ENCODE data around the gene CPLX4. TPM values are rescaled to one million over a fixed set of nuclear protein-coding genes. Genes with fewer than 3 reads are reported as not detected.

The CPLX4 gene
- total RNA-seq, 4 donors from 2014 or later: not detected

GRCh38 chr18:59358414-59358711 lies 39.9 kb upstream of the CPLX4 start:
- no peaks in the 10 kb centered on the region for H3K9me3 ChIP-seq
- WGBS, 2 donors: 0 to 2% methylated on average over 8 of the region's 8 CpGs
- peak overlapping the region; percentile 78 to 96 (median 89) for H3K27ac ChIP-seq
- peaks cover 4 to 15% of the 10 kb centered on the region in 2 donors for H3K36me3 ChIP-seq
- intact Hi-C loops (cut with DNase I): no loop called here
- no peaks in the 10 kb centered on the region for H3K27me3 ChIP-seq
- H3K4me3 ChIP-seq (replicated peaks in 1 of 3): peak overlapping the region; percentile 75 to 97 (median 88)
- TF ChIP-seq POLR2A (IDR thresholded peaks at IDR 0.05) (no peak), CTCF (IDR thresholded peaks at IDR 0.05) (no peak)
- H3K4me1 ChIP-seq: peaks cover 10 to 17% of the 10 kb centered on the region in 2 donors
- DNase-seq: peak; percentile 53 to 58

- Histone ChIP-seq H3K36me3 (peaks cover 4 to 20% of the 10 kb centered on the region in 2 donors), H3K4me3 (replicated peaks in 1 of 3) (peak overlapping the region in 2 of 3 donors; percentile 88 to 97), H3K4me1 (peaks cover 10 to 17% of the 10 kb centered on the region in 2 donors), H3K27ac (peak overlapping the region; percentile 78 to 96 (median 89)), H3K27me3 (no peaks in the 10 kb centered on the region), H3K9me3 (no peaks in the 10 kb centered on the region)
- WGBS, 2 donors: 10 to 13% methylated on average over 4 of the region's 4 CpGs
- TF ChIP-seq POLR2A (IDR thresholded peaks at IDR 0.05): no peak
- no peak for TF ChIP-seq CTCF (IDR thresholded peaks at IDR 0.05)
- intact Hi-C loops (cut with DNase I): no loop called here
- DNase-seq: no peak
Measured at GRCh38 chr18:59357928-59358327, 39.5 kb upstream of the CPLX4 start.

- no peaks in the 10 kb centered on the region for H3K9me3 ChIP-seq
- TF ChIP-seq CTCF (IDR thresholded peaks at IDR 0.05) (no peak), POLR2A (IDR thresholded peaks at IDR 0.05) (no peak)
- peaks cover 22 to 47% of the 10 kb centered on the region in 2 donors for H3K36me3 ChIP-seq
- no peak overlapping the region for H3K4me3 ChIP-seq (replicated peaks in 1 of 3)
- DNase-seq: no peak
- WGBS, 2 donors: 91 to 94% methylated on average over 2 of the region's 2 CpGs
- intact Hi-C loops (cut with DNase I): no loop called here
- no peak overlapping the region for H3K27ac ChIP-seq
- no peaks in the 10 kb centered on the region for H3K27me3 ChIP-seq
- H3K4me1 ChIP-seq: peaks cover 10 to 17% of the 10 kb centered on the region in 2 donors
Measured at GRCh38 chr18:59354731-59355130, 36.3 kb upstream of the CPLX4 start.

GRCh38 chr18:59353079-59353680 lies 34.7 kb upstream of the CPLX4 start:
- no peaks in the 10 kb centered on the region for H3K27me3 ChIP-seq
- no peak for DNase-seq
- H3K9me3 ChIP-seq: no peaks in the 10 kb centered on the region
- intact Hi-C loops (cut with DNase I): no loop called here
- H3K4me3 ChIP-seq (replicated peaks in 1 of 3): no peak overlapping the region
- peaks cover 28 to 62% of the 10 kb centered on the region in 2 donors for H3K36me3 ChIP-seq
- TF ChIP-seq POLR2A (IDR thresholded peaks at IDR 0.05) (no peak), CTCF (IDR thresholded peaks at IDR 0.05) (no peak)
- H3K4me1 ChIP-seq: peaks cover 10 to 17% of the 10 kb centered on the region in 2 donors
- WGBS, 2 donors: 82 to 84% methylated on average over 4 of the region's 4 CpGs
- no peak overlapping the region for H3K27ac ChIP-seq

GRCh38 chr18:59352250-59352855 lies 33.9 kb upstream of the CPLX4 start:
- 87 to 93% methylated on average over 3 of the region's 3 CpGs for whole genome bisulfite sequencing, 2 donors
- Histone ChIP-seq H3K36me3 (peaks cover 34 to 64% of the 10 kb centered on the region in 2 donors), H3K4me3 (replicated peaks in 1 of 3) (no peak overlapping the region), H3K4me1 (peaks cover 4 to 9% of the 10 kb centered on the region in 2 donors), H3K27me3 (no peaks in the 10 kb centered on the region), H3K27ac (no peak overlapping the region), H3K9me3 (no peaks in the 10 kb centered on the region)
- intact Hi-C loops (cut with DNase I): no loop called here
- DNase-seq: no peak
- TF ChIP-seq CTCF (IDR thresholded peaks at IDR 0.05) (no peak), POLR2A (IDR thresholded peaks at IDR 0.05) (no peak)

Measured in thyroid gland (tissue), 4 donors.